Cardiac muscle cell (in vitro differentiated cells and primary cell): Measurements from ENCODE around the gene LTBP3. TPM values are rescaled to one million over a fixed set of nuclear protein-coding genes. Genes with fewer than 3 reads are reported as not detected.

Experiments used
- DNase-seq, 2 donors: peaks; one replicate each; pipeline versions ENCODE4 v3.0.0 to v3.0.0-alpha.2; 2010 to 2017; ENCODE audit warnings: low read depth in 1 of 2, low spot score in 1 of 2
- H3K27ac ChIP-seq: fragments of 200-600 bp; sonication (generic); 2 replicates; pipeline ENCODE4 v1.5.1; 2016
- H3K27me3 ChIP-seq: fragments of 200-600 bp; sonication (generic); 2 replicates; pipeline ENCODE4 v1.6.0; 2016; ENCODE audit warnings: control low read depth
- H3K36me3 ChIP-seq: fragments of 200-600 bp; sonication (generic); 2 replicates; pipeline ENCODE4 v1.5.1; 2016; ENCODE audit warnings: control low read depth
- H3K4me1 ChIP-seq: fragments of 200-600 bp; sonication (generic); 2 replicates; pipeline ENCODE4 v1.8.1; 2017; ENCODE audit warnings: low read depth, mild to moderate bottlenecking, mixed run types
- H3K4me3 ChIP-seq: fragments of 200-600 bp; sonication (generic); 2 replicates; pipeline ENCODE4 v1.5.1; 2016; ENCODE audit warnings: mild to moderate bottlenecking
- H3K9me3 ChIP-seq: fragments of 200-600 bp; sonication (generic); 2 replicates; pipeline ENCODE4 v1.5.1; 2017; ENCODE audit warnings: low read depth, mild to moderate bottlenecking, control low read depth
- polyA plus RNA-seq: library from polyadenylated mRNA; unstranded; fragments of >200 nt; fragmentation: Nextera tagmentation; extraction: Ambion mirVana; gene quantifications from 2 replicates; pipeline ENCODE4 v1.2.1, GENCODE V29; 2016
- total RNA-seq: library from RNA; depleted of rRNA; stranded (reverse); fragments of >200 nt; gene quantifications from 2 replicates; pipeline ENCODE4 v1.2.3, GENCODE V29; 2016
- TF ChIP-seq, protein P1 (sequence below): IDR thresholded peaks from 2 replicates; pipeline ENCODE4 v1.5.1; 2012; ENCODE audit warnings: low read depth, mild to moderate bottlenecking, low read length

Gene LTBP3
- total and polyA plus RNA-seq, 2 experiments from 2014 or later: 60.9 to 98.3 TPM

GRCh38 chr11:65560555-65561418 is 2.6 kb upstream of the LTBP3 start:
- H3K27ac ChIP-seq: no peak overlapping the region
- TF ChIP-seq, protein P1, sequence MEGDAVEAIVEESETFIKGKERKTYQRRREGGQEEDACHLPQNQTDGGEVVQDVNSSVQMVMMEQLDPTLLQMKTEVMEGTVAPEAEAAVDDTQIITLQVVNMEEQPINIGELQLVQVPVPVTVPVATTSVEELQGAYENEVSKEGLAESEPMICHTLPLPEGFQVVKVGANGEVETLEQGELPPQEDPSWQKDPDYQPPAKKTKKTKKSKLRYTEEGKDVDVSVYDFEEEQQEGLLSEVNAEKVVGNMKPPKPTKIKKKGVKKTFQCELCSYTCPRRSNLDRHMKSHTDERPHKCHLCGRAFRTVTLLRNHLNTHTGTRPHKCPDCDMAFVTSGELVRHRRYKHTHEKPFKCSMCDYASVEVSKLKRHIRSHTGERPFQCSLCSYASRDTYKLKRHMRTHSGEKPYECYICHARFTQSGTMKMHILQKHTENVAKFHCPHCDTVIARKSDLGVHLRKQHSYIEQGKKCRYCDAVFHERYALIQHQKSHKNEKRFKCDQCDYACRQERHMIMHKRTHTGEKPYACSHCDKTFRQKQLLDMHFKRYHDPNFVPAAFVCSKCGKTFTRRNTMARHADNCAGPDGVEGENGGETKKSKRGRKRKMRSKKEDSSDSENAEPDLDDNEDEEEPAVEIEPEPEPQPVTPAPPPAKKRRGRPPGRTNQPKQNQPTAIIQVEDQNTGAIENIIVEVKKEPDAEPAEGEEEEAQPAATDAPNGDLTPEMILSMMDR: no peak
- peaks cover 31% of the 10 kb centered on the region for H3K4me1 ChIP-seq

DNA sequence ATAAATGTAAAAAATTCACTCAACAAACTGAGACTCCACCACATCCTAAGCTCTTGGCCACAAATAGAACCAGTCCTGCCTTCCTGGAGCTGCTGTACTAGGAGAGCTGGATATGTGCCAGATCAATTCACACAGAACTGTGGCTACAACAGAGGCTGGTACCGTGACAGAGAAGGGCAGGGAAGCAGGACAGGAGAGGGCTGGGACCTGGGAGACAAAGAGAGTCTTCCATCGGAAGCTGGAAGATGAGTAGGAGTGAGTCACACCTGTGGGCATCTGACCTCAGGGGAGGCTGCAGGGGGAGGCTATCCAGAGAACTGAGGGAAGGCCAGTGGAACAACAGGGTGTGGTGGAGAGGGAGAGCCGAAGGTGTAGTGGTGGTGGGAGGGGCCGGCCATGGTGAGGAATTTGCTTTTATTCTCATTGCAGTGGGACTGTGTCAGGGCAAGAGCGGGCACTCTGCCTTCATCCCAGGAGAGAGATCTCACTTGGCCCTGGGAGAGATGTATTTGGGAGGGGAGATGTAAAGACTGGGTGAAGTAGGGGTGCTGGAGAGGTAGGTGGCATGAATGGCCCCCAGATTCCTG is 1.9 kb upstream of the LTBP3 start:
- Histone ChIP-seq H3K36me3 (no peaks in the 10 kb centered on the region), H3K27me3 (no peaks in the 10 kb centered on the region), H3K9me3 (no peaks in the 10 kb centered on the region), H3K4me1 (peaks cover 31% of the 10 kb centered on the region), H3K27ac (no peak overlapping the region), H3K4me3 (no peak overlapping the region)
- DNase-seq: peak in 1 of 2 donors; percentile 62
- TF ChIP-seq, protein P1: no peak

More at GRCh38 chr11:65560555-65561418, 2.6 kb upstream of the LTBP3 start:
- Histone ChIP-seq H3K4me3 (no peak overlapping the region), H3K27me3 (no peaks in the 10 kb centered on the region), H3K36me3 (no peaks in the 10 kb centered on the region), H3K9me3 (no peaks in the 10 kb centered on the region)
- peak; percentile 57 to 69 for DNase-seq

DNA sequence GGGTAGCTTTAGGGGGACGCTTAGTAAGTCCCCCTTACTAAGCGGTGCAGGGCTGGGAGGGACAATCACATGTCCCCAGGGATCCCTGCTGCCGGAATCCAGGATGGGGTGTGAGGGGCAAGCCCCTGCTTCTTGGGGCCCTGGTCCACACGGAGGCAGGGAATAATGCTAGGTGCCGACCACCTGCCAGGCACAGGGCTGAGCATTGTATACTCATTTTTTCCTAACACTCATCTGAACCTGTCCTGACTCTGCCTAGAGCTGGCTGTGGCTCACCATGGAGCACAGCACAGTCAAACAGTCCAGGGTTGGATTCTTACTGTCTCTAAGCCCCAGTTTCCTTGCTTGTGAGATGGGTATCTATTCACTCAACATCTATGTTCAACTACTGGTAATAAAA is 1.4 kb upstream of the LTBP3 start:
- Histone ChIP-seq H3K4me3 (no peak overlapping the region), H3K27ac (peak overlapping the region; percentile 38), H3K9me3 (no peaks in the 10 kb centered on the region), H3K27me3 (no peaks in the 10 kb centered on the region), H3K4me1 (peaks cover 31% of the 10 kb centered on the region), H3K36me3 (no peaks in the 10 kb centered on the region)
- TF ChIP-seq, protein P1: no peak
- DNase-seq: no peak

- Histone ChIP-seq H3K27me3 (no peaks in the 10 kb centered on the region), H3K36me3 (no peaks in the 10 kb centered on the region), H3K9me3 (no peaks in the 10 kb centered on the region), H3K27ac (peak overlapping the region; percentile 93), H3K4me1 (peaks cover 33% of the 10 kb centered on the region), H3K4me3 (peak overlapping the region; percentile 50)
- DNase-seq: peak in 1 of 2 donors; percentile 67
- TF ChIP-seq, protein P1: peak; percentile 9
Observed at GRCh38 chr11:65558930-65559509, 861 bp upstream of the LTBP3 start.

DNA sequence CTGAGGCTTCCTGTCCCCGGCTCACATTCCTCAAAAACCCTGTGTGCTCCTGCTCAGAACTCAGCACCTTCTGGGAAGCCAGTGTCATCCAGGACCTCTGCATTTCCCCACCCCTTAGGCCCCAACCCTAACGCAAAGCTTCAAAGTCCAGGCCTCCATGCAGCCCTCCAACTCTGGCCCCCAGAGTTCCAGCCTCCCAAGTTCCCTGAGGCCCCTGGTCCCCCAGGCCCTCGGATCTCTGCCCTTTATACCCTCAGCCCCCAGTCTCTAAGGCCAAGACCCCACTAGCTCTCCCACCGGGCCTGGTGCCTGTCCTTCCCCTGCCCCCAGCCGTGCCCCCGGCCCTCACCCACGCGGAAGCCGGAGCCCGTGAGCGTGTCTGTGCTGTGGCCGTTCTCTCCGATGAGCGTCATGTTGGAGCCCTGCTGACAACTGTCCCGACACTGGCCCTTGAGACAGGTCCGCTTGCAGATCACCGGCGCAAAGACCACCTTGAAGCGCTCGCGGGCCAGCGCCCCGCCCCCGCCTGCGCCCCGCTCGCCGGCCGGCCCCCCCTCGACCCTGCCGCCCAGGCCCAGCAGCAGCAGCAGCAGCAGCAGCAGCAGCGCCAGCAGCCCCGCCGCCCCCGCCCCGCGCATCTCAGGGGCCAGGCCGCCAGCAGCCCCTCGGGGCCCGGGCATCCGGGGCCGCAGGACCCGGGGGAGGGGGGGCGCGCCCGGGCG is 718 bp downstream of the LTBP3 start:
- Histone ChIP-seq H3K4me1 (peaks cover 39% of the 10 kb centered on the region), H3K9me3 (no peaks in the 10 kb centered on the region), H3K27ac (peak overlapping the region; percentile 93), H3K36me3 (no peaks in the 10 kb centered on the region), H3K27me3 (no peaks in the 10 kb centered on the region), H3K4me3 (peak overlapping the region; percentile 50)
- TF ChIP-seq, protein P1: no peak
- no peak for DNase-seq
